HG03342 (cell line): ENCODE results near the gene DLX4.

Experiments used
- ATAC-seq: cut with Tn5 transposase; IDR thresholded peaks from one replicate; pipeline ENCODE4 v1.9.1; 2021; ENCODE audit warnings: mild to moderate bottlenecking, moderate library complexity; ENCODE audit not compliant: unreplicated experiment

DLX4 gene

DNA sequence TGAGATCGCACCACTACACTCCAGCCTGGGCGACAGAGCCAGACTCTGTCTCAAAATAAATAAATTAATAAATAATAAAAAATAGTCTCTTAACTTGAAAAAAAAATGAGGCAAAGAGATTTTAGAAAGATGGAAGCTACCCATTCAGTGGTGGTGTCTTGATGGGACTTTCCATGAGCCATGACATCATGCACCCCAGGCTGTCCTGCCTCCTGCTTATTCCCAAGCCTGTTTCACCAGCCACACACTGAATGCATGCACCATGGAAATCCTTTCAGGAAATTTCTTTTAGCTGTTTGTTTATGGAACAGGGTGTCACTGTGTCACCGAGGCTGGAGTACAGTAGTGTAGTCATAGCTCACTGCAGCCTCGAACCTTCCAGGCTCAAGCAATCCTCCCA is 34.9 kb downstream of the DLX4 start:
- ATAC-seq, result no peak

- ATAC-seq, result no peak
These were observed 40.3 kb downstream of the DLX4 start for GRCh38 chr17:50009282-50009681.

DNA sequence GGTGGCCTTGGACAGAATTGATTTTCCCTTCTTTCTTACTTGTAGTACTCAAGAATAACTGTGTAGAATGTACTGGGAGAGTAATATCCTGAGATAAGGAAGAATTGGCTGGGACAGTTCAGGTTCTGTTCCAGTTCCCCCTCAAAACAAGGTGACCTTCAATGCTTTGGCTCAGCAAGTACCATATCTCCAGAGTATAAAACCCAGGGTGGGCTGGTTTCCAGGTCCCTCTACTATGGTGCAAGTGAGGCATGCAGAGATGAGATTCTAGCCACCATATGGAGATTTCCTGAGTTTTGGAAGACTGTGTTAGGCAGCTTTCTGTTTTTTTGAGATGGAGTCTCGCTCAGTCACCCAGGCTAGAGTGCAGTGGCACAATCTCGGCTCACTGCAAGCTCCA is 44.1 kb downstream of the DLX4 start:
- no peak for ATAC-seq

DNA sequence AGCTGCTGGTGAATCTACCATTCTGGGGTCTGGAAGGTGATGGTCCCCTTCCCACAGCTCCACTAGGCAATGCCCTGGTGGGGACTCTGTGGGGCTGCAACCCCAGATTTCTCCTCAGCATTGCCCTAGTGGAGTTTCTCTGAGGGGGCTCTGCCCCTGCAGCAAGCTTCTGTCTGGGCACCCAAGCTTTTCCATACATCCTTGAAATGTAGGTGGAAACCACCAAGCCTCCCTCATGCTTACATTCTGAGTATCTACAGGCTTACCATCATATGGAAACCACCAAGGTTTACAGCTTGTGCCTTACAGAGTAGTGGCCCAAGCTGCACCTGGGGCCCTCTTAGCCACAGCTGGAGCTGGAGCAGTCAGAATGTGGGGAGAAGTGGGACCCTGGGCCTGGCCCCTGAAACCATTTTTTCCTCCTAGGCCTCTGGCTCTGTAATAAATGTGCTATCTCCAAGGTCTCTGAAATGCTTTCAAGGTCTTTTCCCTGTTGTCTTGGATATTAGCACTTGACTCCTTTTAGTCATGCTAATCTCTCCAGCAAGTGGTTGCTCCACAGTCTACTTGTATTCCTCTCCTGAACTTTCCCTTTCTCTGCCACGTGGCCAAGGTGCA is 45.6 kb downstream of the DLX4 start:
- ATAC-seq, result no peak

GRCh38 chr17:50015146-50015545 is 46.2 kb downstream of the DLX4 start:
- no peak for ATAC-seq

DNA sequence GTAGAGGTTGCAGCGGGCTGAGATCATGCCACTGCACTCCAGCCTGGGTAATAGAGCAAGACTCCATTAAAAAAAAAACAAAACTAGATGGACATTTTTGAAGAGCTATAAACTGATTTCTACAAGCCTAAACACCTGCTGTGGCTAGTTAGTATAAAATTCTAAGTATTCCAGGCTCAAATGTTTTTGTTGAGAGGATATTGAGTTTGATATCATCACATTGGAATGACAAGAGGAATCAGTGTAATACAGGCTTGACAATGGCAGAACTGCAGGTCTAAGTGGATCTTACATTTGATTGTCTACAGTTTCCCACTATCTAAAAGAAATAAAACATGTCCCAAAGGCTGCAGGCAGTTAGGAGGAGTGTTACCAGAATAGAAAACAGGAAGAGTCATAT is 49.9 kb downstream of the DLX4 start:
- no peak for ATAC-seq

GRCh38 chr17:50020841-50021599 is 52.0 kb downstream of the DLX4 start:
- ATAC-seq, result no peak

DNA sequence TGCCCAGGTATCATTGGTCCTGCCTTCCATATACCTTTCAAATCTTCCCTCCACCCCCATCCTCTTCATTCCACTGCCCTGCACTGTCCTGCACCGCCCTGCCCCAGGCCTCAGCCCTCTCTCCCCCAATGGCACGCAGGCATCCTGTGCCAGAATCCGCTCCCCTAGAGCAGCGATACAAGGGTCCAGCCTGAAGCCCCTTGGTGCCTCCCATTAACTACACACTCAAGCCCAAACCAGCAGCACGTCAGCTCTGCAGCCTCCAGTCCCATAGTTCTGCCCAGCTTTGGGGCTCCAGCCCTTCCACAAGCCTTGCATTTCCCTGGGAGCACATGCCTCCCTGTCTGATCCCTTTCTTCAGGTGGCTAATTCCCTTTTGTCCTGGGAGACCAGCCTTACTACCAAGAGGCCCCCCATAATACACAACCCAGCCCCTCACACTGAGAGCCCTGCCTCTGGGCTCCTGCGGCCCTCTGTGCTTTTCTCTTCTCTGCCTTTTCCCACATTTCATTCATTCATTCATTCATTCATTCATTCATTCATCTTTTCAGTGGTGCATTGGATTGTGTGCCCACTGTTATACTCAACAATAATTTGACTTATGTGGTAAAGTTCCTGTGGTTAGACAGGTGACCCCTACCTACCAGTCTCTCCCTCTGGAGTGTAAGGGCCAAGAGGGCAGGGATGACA is 52.8 kb downstream of the DLX4 start:
- ATAC-seq, result no peak

DNA sequence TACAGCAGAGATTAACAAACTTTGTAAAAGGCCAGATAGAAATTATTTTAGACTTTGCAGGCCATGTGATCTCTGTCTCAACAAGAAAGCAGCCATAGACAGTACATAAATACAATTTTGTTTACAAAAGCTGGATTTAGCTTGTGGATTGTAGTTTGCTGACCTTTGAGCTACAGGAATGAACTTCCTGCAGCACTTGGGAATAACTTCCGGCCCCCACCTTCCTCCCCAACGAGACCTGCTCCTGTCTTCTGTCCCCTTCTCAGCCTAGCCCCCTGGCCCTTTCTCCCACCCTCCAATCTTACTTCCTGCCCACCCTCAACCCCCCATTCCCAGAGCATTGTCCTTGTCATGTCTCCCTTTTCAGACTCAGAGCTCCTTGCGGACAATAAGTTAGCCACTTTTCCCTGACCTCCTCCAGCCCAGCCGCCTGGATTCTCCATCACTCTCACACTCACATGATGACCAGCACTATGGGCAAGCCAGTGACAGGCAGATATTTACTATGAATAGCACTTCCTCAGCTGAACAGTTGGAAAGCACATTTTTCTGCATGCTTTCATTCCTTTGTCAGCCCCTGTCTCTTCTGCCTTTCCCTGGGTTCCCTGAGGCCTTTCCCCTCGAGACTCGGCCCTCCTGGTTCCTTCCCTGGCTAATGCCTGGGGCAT is 53.6 kb downstream of the DLX4 start:
- no peak for ATAC-seq

DNA sequence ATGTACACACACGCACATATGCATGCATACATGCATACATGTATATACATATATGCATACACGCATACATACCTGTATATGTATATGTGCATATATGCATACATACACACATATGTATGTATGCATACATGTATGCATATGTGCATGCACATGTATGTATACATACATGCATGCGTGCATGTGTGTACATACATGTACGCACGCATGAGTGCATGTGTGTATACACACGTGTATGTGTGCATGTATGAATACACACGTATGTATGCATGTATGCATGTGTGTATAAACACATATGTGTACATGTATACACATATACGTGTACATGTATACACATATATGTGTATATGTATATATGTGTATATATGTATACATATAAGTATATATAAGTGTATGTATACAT is 54.5 kb downstream of the DLX4 start:
- no peak for ATAC-seq
